GM23338 (cell line): ENCODE measurements around the gene CYP51A1.

Experiments
- CTCF ChIP-seq, 2 experiments: fragments of 200-600 bp in 1 of 2; sonication (generic) in 1 of 2; conservative IDR thresholded peaks; 2 replicates each; pipeline versions ENCODE4 v1.5.1 to v1.6.1; 2016 to 2017; ENCODE audit warnings: antibody characterized with exemption in 2 of 2, low read depth in 2 of 2, mild to moderate bottlenecking in 2 of 2, moderate library complexity in 1 of 2
- EZH2 ChIP-seq: fragments of 200-600 bp; sonication (generic); IDR thresholded peaks from one replicate; pipeline ENCODE4 v1.8.0; 2017; ENCODE audit warnings: antibody characterized with exemption, mild to moderate bottlenecking, low read depth; ENCODE audit not compliant: unreplicated experiment
- JUNB ChIP-seq: IDR thresholded peaks from one replicate; pipeline ENCODE4 v1.6.1; 2016; ENCODE audit warnings: antibody characterized with exemption; ENCODE audit not compliant: unreplicated experiment
- NANOG ChIP-seq: IDR thresholded peaks from 2 replicates; pipeline ENCODE4 v1.6.1; 2016; ENCODE audit warnings: antibody characterized with exemption, borderline replicate concordance
- POLR2AphosphoS5 ChIP-seq: IDR thresholded peaks from 2 replicates; pipeline ENCODE4 v1.6.1; 2016; ENCODE audit warnings: antibody characterized with exemption, low read depth
- REST ChIP-seq: IDR thresholded peaks from one replicate; pipeline ENCODE4 v1.6.1; 2018; ENCODE audit warnings: antibody characterized with exemption; ENCODE audit not compliant: unreplicated experiment
- ZNF114 ChIP-seq: fragments of 250-450 bp; sonication (Bioruptor Pico); IDR thresholded peaks from 2 replicates; pipeline ENCODE4 v1.5.0; 2020; ENCODE audit warnings: mild to moderate bottlenecking, moderate library complexity

GRCh38 chr7:92108821-92109220, 25.5 kb downstream of the CYP51A1 start:
- TF ChIP-seq POLR2AphosphoS5 (no peak), JUNB (no peak), CTCF (conservative IDR thresholded peaks at IDR 0.05; ENCODE audit: low read depth in 2 of 2) (no peak), ZNF114 (no peak), NANOG (no peak), REST (no peak), EZH2 (no peak)
